ENCODE results near the gene PLAAT4. TPM values are rescaled to one million over a fixed set of nuclear protein-coding genes. Genes with fewer than 3 reads are reported as not detected.

PLAAT4 gene
- total and polyA plus RNA-seq, 7 donors, result 4.3 to 12.2 (median 8.5) TPM

- H3K9me3 ChIP-seq, result peaks cover 3% of the 10 kb centered on the region
- H3K4me3 ChIP-seq, result peak overlapping the region; percentile 61
- peak in 2 of 4 donors; percentile 10 to 17 for ATAC-seq
- H3K36me3 ChIP-seq (ENCODE audit: insufficient read depth in 1 of 2, low read depth in 1 of 2), result no peaks in the 10 kb centered on the region
- no peaks in the 10 kb centered on the region for H3K4me1 ChIP-seq
- DNase-seq, result no peak
- intact Hi-C loops (cut with DNase I), result no loop called here
- 4 to 7% (median 5%) methylated on average over 13 of the region's 13 CpGs for WGBS, 3 donors
- no peak overlapping the region for H3K27ac ChIP-seq
- TF ChIP-seq CTCF (IDR thresholded peaks at IDR 0.05), result no peak
- peaks cover 0 to 37% (median 0%) of the 10 kb centered on the region in 3 donors for H3K27me3 ChIP-seq (ENCODE audit: insufficient read depth in 3 of 3, low read length in 2 of 3)
Observed at GRCh38 chr11:63491240-63491587, 45.4 kb upstream of the PLAAT4 start.

- Histone ChIP-seq H3K27me3 (ENCODE audit: insufficient read depth in 3 of 3, low read length in 2 of 3) (peaks cover 0 to 37% (median 0%) of the 10 kb centered on the region in 3 donors), H3K27ac (no peak overlapping the region), H3K9me3 (no peaks in the 10 kb centered on the region), H3K36me3 (ENCODE audit: insufficient read depth in 1 of 2, low read depth in 1 of 2) (no peaks in the 10 kb centered on the region), H3K4me3 (peak overlapping the region; percentile 61), H3K4me1 (no peaks in the 10 kb centered on the region)
- DNase-seq (no peak), ATAC-seq (no peak)
- intact Hi-C loops (cut with DNase I), result no loop called here
- WGBS, 3 donors, result 71 to 73% (median 72%) methylated on average over 11 of the region's 11 CpGs
- TF ChIP-seq CTCF (IDR thresholded peaks at IDR 0.05), result no peak
Observed at GRCh38 chr11:63491636-63492372, 44.8 kb upstream of the PLAAT4 start.

GRCh38 chr11:63492441-63492840 is 44.2 kb upstream of the PLAAT4 start:
- TF ChIP-seq CTCF (IDR thresholded peaks at IDR 0.05), result no peak
- no peak overlapping the region for H3K4me3 ChIP-seq
- H3K27me3 ChIP-seq (ENCODE audit: insufficient read depth in 3 of 3, low read length in 2 of 3), result peaks cover 0 to 37% (median 0%) of the 10 kb centered on the region in 3 donors
- H3K4me1 ChIP-seq, result no peaks in the 10 kb centered on the region
- DNase-seq (no peak), ATAC-seq (no peak)
- H3K27ac ChIP-seq, result no peak overlapping the region
- no peaks in the 10 kb centered on the region for H3K36me3 ChIP-seq (ENCODE audit: insufficient read depth in 1 of 2, low read depth in 1 of 2)
- WGBS, 3 donors, result 98 to 100% (median 100%) methylated on average over 1 of the region's 1 CpG
- no peaks in the 10 kb centered on the region for H3K9me3 ChIP-seq
- intact Hi-C loops (cut with DNase I), result no loop called here

- intact Hi-C loops (cut with DNase I), result no loop called here
- no peaks in the 10 kb centered on the region for H3K9me3 ChIP-seq
- 92 to 97% (median 95%) methylated on average over 1 of the region's 1 CpG for whole genome bisulfite sequencing, 3 donors
- no peaks in the 10 kb centered on the region for H3K4me1 ChIP-seq
- ATAC-seq (no peak), DNase-seq (no peak)
- no peak overlapping the region for H3K4me3 ChIP-seq
- no peak for TF ChIP-seq CTCF (IDR thresholded peaks at IDR 0.05)
- no peaks in the 10 kb centered on the region for H3K36me3 ChIP-seq (ENCODE audit: insufficient read depth in 1 of 2, low read depth in 1 of 2)
- H3K27ac ChIP-seq, result no peak overlapping the region
- H3K27me3 ChIP-seq (ENCODE audit: insufficient read depth in 3 of 3, low read length in 2 of 3), result peaks cover 0 to 37% (median 0%) of the 10 kb centered on the region in 3 donors
Observed at GRCh38 chr11:63493127-63493526, 43.5 kb upstream of the PLAAT4 start.

GRCh38 chr11:63494975-63495374 is 41.6 kb upstream of the PLAAT4 start:
- TF ChIP-seq CTCF (IDR thresholded peaks at IDR 0.05), result no peak
- Histone ChIP-seq H3K4me1 (no peaks in the 10 kb centered on the region), H3K4me3 (no peak overlapping the region), H3K36me3 (ENCODE audit: insufficient read depth in 1 of 2, low read depth in 1 of 2) (no peaks in the 10 kb centered on the region), H3K27ac (no peak overlapping the region), H3K9me3 (peaks cover 4% of the 10 kb centered on the region), H3K27me3 (ENCODE audit: insufficient read depth in 3 of 3, low read length in 2 of 3) (peaks cover 0 to 37% (median 0%) of the 10 kb centered on the region in 3 donors)
- DNase-seq, result no peak
- no peak for ATAC-seq
- intact Hi-C loops (cut with DNase I), result no loop called here
- WGBS, 3 donors, result 53 to 74% (median 56%) methylated on average over 6 of the region's 6 CpGs

Measured in psoas muscle (tissue), 8 donors.